ENCODE measurements around the gene NTRK3.
A peak's percentile ranks its signal among the peaks of the same experiment; 100 is the strongest.

The NTRK3 gene

DNA sequence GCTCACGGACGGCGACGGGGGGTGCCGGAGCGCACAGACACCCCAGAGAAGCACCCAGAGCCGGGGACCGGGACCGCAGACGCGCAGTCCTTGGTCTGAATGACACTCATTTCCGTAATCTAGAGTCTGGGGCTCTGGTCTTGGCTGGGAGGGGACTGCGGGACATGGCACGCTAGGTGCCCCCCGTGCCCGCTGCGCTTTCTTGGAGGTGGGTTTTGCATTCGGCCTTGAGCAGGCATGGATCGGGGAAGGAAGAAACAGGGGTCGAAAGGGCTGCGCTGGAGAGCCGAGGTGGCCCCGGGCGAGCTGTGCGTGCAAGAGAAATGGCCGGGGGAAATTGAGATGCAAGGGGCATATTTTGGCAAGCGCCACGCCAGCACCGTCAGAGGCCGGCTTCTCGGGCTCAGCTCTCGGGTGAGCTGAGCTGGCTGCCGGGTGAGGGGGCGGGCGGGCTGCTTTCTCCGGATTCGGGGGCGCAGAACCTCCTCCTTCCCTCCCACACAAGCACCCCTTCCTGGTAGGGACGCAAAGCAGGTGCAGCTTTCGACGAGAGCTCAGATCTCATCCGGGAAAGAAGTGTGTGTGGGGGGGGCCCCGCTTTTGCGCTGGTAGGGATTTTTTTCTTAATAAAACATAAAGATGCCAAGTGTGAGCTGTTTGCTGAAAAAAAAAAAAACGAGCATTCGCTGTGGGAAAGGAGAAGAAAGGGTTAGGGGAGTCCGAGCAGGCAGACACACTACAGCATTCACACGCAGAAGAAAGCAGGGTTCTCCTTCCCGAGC, 963 bp upstream of the NTRK3 start:
- DNase-seq = peak; percentile 8 to 9

DNA sequence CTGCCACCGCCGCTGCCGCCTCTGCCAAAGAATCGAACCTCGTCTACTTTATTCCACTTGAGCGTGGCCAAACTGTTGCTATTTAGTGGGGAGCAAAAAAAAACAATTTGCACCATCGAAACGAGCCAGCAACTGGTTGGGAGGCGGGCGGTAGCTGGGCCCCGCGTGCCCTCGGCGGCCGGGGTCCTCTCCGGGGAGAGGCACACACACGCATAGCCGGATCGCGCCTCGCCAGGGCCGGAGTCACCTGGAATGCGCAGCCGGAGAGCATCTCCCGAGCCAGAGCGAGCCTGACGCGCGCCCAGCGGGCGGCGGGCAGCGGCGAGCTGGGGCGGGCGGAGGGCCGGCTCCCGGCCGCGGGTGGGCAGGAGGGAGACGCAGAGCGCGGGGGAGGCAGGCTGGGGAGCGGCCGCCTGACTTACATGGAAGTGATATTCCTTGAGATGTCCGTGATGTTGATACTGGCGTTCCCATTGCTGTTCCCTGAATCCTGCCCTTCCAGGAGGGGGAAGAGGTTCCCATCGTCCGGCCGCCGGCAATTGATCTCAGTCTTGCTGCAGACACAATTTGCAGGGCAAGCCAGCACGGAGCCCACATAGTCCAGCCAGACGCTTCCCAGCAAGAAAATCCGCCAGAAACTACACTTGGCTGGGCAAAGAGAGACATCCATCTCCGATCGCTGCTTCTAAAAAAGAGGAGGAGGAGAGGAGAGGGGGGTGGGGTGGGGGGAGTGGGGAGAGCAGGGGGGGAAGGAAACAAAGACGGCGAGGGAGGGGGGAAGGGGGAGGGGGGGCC, 858 bp downstream of the NTRK3 start:
- no peak for DNase-seq

DNA sequence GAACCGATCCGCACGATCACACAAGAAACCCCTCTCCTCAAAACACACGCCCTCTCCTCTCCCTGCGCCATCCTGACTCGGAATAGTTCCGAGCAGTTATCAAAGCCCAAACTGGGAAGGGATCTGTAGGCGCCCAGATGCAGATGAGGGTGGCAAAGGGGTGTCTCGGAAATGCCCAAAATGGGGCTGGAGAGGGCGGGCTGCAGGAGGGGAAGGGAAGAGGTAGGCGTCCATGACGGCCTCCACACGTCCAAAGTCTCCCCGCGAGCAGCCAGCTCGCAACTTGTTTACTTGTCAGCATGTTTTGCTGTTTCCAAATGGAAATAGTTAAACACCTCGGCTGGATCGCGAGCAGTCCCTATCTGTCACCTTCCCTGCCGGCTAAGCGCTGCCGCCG, 1.5 kb downstream of the NTRK3 start:
- DNase-seq = no peak

DNA sequence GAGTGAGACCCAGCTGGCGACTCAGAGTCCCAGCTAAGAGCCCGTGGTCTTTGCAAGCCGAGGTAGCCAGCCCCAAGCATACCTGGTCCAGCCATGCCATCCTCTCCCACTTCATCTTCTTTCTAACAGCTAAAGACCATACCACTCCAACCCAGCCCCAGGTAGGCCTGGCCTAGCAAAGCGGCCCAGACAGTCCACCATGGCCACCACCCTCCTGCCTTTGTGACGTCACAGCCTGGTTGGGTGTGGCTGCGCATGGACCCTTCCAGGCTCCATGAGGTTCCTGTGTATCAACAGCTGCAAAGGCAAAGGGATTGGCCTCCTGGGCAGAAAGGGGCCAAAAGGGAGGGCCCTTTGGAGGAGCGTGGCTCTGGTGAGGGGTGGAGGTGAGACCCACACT, 4.1 kb downstream of the NTRK3 start:
- no peak for DNase-seq

DNA sequence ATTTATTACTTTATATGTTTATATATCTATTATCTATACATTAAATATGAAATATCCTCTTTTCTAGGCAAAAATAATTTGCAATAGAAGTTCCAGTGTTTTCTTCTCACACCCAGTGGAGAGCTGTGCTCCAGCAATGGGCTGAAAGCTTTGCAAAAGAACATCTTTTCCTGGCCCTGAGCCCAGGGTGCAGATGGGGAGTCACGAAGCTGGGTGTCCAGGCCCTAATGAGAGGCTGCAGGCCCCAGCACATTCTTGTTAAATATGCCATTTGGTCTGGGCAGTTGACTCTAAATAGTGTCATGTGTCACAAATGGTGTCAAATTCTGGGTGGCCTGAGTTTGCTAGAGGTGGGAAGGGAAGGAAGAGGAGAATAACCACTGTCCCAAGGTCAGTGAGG, 5.7 kb downstream of the NTRK3 start:
- DNase-seq = no peak

DNA sequence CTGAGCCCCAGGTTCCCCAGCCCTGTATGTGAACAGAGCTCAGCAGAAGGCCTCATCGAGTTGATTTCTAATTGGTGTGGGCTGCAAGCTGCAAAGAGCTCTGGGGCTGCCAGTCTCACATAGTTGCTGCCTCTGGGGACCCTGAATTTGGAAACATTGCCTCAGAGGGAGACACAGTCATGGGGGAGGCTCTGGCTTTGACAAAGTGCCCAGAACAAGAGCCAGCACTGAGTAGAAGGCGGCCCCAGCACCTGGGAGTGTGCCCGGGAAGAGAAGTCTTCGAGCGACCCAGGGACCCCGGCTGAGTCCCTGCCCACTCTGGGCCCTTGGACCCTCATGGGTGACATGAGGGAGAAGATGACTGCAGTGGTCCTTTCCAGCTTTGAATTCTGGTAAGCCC, 7.3 kb downstream of the NTRK3 start:
- DNase-seq = no peak

DNA sequence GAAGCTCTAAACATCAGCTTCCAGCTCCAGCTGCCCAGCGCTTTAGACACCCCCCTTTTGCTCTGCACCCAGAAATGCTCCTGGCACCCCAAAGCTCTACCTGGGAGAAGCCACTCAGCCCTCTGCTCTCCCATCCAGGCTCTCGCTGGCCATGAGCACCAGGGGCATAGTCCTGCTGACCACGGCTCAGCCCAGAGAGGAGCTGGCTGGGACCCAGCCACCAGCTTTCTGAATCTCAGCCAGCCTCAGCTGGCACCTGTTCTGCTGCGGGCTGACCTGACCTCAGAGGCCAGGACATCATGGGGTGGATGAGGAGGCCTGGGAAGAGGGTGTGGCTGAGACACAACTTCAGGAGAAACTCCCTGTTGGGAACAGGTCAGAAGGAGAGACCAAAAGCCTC, 8.6 kb downstream of the NTRK3 start:
- no peak for DNase-seq

DNA sequence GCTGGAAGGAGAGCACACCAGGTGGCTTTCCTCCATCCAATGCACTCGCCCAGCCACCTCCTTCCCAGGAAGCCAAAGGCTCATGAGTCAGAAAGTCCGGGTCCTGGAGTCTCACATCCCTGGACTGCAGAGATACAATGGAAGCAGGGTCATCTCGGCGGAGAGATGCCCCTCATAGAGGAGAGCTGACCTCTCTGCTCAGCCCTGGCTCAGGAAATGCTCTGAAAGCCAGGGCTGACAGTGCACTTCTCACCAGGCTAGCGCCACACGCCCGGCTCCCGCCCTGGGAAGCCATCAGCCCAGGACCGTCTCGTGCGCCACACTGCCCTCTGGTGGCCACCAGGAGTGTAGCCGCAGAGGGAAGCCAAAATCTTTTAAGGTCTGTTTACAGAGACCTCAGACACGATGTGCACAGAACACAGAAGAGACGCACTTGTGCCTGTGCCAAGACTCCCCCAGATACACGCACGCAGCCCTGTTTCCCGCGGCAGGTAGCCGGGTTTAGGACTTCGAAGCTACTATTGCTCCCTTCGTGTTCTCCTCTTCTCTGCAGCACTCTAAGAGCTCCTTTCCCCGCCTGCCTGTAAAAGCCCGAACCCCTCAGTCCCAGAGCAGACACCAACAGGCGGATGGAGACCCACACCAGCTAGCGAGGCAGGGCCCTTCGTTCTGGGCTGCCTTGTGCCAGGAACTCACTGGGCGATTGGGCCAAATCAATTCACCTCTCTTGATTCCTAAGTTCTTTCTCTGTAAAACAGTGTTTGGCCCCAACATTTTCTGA, 9.7 kb downstream of the NTRK3 start:
- DNase-seq = peak; percentile 60 to 66

DNA sequence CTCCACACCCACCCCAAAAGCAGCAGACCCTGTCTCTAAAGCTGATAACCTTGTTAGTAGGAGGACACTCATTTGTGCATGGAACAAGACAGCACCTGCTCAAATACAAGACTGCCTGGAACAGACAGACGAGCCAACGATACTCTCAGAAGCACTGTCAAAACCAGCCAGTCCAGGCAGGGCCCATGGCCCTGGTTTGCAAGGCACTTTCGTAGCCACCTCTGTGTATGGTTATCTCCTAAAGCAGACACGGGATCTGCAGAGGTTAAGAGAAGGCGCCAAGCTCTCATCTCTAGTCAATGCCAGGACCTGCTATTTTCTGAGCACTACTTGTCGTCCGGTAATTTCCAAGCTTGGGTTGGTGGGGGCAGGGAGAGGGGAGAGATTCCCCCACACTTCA, 10.5 kb downstream of the NTRK3 start:
- DNase-seq = no peak

DNA sequence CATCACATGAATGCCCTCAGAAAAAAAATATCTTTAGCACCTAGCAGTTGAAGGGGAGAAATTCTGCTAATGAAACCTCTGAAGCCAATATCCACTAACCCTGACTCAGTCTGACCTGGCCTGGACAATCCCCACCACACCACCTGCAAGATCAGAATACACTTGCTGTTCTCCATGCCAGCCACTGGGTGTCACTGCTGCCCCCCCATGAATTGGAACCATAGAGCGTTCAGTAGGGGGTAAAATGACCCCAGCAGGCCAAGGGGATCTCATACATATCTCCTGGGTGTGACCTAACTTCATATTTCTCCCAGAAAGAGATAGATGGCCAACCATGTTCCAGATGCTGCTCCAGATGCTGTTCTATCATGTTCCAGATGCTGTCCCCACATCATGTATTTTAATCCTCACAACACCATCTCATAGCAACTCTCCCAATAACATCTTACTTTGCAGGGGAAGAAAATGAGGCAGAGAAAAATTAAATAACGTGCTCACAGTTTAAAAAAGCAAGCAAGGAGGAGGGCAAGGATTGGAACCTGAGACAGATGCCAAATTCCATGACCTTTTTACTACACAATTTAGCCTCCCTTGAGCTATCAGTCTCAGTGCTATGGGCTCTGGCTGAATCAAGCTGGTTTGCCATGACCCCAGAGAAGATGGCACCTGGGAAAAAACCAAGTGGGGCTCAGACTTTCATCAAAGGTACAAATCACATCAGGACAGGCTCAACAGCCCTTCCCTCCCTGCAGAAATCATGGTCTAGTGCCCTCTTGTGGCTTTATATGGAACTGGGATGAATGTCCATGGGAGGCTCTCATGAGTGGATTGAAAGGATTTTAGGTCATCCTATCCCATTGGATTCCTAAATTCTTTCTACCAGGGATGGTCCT, 12.4 kb downstream of the NTRK3 start:
- DNase-seq = peak in 1 of 2 donors; percentile 7

DNA sequence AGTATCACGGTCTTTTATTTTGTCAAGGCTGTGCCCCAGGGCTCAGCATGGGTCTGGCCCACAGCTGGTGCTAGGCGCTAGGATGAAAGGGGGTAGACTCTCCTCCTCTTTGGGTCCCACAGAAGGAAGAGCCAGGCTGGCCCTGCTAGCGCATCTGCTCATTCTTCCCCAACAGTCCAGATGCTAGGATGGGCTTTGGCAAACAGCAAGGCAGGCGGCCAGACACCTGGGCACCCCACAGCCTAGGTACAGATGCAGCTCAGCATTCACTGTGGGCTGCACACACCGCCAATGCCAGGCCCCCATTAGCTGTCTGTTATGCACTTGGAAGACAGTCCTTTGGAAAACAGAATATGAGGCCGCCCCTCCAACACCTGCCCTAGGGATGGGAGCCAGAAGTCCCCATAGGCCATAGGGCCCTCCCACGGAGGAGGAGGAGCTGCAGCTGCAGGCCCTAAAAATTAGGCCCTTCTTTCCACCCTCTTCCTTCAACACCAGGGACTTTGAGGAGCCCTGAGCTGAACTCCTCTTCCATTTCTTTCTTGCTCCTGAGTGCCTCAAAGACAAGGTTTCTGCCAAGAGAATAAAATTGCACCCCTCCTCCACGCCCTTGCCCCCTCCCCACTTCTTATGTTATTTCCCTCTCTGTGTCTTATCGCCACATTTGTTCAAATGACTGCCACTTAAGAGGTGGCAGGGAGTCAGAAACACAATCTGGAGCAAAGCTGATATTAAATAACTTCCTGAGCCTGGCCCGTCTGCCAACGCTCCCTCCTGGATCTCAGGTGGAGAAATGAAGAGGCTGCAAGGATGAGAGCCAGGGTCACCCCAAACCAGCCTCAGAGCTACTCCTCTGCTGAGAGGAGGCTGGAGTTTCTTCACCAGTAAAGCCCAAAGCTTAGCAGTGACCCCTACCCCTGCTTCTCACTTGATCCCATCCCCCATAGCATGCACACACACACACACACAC, 13.7 kb downstream of the NTRK3 start:
- no peak for DNase-seq

DNA sequence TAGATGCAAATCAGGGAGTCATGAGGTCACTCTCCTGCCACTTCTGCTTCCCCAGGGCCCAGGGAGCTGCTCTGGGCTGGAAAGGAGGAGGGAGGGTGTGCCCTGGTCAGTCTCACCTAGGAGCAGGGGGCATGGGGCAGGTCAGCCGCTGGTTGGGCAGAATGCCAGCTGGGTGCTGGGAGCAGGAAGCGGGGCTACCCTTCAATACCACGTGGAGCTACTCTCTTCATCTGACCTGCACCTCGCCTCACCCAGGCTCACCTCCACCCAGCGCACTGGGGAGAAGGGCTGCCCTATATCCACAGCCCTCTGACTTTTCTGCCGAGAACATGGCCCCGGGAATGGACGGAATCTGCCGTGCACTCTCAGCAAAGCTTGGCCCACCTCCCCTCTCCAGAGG, 15.1 kb downstream of the NTRK3 start:
- no peak for DNase-seq

DNA sequence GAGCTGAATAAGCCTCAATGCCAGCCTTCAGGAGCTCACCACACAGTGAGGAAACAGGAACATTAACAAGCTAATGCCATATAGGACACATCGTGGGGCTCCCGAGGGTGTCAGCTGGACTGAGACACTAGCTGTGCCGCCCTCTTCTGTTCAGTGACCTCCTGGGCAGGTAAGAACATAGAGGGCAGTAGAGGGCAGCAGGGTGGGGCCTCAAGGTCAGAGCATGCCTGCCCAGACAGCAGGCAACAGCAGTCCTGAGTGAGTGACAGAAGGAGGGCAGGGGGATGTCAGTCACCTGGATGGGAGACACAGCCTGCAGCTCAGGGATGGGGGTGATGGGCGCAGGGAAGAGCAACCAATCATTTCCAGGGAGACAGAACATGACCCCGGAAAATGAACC, 15.5 kb downstream of the NTRK3 start:
- DNase-seq = no peak

DNA sequence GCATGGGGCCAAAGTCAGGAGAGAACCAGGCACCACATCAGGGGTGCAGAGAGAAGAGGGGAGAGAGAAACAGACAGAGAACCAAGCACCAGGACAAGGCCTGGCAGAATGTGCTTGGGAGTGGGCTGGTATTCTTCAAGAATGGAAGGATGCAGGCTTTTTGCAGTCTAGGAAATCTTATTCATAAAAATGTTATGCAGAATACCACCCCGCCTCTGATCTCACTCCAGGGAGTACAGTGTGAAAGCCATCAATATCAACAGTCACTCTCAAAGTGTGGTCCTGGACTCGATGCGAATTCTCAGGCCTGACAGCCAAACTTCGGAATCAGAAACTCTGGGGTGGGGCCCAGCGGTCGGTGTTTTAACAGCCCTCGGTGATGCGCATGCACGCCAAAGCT, 16.9 kb downstream of the NTRK3 start:
- no peak for DNase-seq

DNA sequence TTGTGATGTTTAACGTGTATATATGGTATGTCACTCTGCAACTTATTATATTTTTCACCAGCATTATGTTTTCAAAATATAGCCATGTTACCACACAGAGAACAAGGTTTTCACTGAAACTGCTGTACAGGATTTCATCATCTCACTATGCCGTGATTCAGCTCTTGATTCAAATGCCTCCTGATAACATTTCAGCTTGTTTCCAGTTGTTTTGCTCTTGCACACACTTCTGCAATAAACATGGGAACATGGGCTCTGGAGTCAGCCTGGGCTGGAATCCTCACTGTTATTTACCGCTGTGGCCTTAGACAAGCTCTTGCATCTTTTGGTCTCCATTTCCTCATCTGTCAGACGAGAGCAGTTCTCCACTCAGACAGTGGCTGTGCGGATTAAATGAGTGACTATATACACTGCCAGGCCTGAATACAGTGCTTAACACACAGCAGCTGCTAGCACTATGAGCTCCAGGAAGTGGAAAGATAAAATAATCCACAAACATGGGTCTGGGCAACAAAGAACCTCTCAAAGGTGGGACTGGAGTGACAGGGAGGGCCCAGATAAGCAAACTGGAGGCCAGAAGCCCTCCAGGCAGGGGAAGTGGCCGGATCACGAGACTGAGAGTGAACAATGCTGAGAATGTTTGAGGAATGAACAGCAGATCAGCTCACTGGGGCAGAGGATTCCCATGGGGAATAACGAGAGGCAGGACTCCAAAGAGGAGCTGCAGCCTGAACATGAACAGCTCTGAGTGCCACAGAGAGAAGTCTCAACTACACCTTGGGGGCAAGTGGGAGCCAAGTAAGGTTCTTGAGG, 17.7 kb downstream of the NTRK3 start:
- DNase-seq = no peak

DNA sequence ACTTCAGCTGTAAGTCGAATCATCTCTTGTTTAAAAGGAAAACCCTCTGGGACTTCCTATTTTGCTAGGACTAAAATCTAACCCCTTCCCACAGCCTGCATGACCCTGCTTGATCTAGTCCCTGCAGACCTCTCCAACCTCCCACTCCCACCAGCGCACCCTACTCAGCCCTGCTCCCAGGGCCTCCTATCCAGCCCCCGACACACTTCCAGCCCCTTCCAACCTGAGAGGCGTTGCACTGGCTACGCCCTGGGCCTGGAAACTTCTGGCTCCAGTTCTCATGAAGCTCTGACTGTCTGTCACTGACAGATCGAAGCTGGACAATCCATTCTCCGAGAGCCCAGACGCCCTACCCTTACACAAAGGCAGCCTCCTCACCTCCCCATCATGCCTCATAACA, 21.8 kb downstream of the NTRK3 start:
- no peak for DNase-seq

DNA sequence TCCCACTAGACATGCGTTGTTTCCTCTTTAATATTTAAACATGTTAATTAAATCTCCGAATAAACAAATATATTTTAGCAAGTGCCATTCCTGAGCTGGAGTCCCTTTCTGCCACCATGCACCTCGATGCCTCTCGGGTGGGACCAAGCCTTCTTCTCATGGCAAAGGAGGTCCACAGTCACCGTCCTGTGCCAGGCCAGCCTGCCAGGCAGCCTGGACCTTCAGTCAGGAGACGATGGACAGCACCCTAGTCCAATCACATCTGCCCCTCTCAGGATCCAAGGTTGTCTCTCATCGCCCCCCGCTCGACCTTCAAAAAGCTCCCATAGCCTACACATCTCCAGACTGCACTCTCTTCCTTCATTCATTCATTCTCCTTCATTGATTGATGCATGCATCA, 22.6 kb downstream of the NTRK3 start:
- DNase-seq = no peak

DNA sequence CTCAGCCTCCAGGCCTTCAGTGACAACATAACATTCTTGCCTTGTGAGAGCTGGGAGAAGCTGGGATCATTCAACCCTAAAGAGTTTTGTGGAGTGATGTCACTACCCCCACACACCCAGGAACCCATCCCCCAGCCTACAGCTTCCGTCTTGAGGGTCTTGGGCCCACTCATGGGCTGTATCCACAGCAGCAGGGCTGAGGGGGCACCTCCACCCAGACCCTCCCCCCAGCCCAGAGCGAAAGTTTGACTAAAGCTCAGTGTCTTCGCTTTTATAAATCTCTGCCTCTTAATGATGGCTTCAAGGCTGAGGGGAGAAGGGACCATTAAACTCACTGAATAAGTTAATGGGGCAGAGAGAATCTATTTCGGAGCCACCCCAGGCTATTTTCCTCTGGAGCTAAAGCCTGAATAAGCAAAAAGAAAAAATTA, 23.8 kb downstream of the NTRK3 start:
- no peak for DNase-seq

DNA sequence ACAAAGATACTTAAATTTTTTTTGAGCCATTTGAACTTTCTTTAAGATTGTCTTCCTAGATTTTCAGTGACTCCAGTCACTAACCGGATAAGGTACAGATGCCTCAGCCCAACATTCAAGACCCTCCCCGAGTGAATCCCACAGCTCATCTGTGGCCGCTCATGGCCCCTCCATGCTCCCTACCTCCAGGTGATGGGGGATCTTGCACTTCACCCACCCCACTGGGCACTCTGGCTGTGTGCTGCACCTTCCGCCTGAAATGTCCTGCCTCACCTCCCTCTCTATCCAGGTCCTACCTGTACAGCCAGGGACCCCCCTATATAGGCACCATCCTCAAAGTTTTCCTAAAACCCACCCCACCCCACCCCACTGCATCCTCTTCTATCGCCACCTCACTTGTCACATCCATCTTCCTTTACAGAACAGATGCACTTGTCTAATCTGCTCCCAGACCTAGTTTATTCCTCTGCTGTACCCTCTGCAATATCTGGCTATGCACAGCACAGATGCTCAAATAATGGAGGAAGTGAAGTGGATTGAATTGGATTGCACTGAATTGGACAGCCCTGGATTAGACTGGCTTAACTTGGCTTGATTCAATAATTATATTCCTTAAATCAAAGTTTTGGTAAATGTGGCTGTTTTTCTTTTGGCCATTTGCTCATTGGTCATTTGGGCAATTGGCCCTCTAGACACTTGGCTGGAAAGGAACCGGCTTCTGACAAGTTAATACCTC, 24.5 kb downstream of the NTRK3 start:
- no peak for DNase-seq

DNA sequence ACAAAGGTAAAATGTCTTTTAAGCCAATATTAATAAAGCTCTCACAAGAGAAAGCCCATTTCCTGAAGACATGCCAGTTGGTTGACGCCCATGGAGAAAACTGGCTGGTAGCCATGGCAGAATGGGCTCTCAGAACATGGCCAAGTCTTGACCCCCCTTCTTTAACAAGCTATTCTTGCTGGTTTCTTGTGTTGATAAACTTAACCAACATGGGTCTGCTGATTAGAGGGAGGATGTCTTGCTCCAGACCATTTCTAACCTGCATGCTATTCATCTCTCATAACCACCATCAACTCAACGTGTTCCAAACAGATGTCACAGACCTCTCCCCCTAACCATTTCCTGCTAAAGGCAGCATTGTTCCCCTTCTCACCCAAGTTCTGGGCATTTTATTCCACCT, 25.7 kb downstream of the NTRK3 start:
- no peak for DNase-seq
